Activated T-helper 1 cell treated with anti-CD3 and anti-CD28 coated beads, Interleukin-12 subunit alpha, Interleukin-12 subunit beta, Interleukin-2, Interleukin-4 antibody, amounts not matched to agents 30 ng/mL and 10 ng/mL and 1 ng/mL, durations not matched to agents 14 hours and 24 hours and 36 hours (primary cell): ENCODE data around the gene ELFN1. TPM values are rescaled to one million over a fixed set of nuclear protein-coding genes. Genes with fewer than 3 reads are reported as not detected.

ENCODE experiments used
- DNase-seq: peaks from one replicate; pipeline ENCODE4 v3.0.0; 2021; ENCODE audit warnings: low spot score
- H3K27ac Mint-ChIP-seq: one replicate; pipeline ENCODE4 v1.8.0; 2021; ENCODE audit warnings: mild to moderate bottlenecking, mixed read lengths
- H3K27me3 Mint-ChIP-seq: one replicate; pipeline ENCODE4 v1.8.0; 2022; ENCODE audit warnings: mild to moderate bottlenecking, moderate library complexity, mixed read lengths; ENCODE audit not compliant: insufficient read depth
- H3K36me3 Mint-ChIP-seq: one replicate; pipeline ENCODE4 v1.8.0; 2021; ENCODE audit warnings: low read depth, mixed read lengths
- H3K4me1 Mint-ChIP-seq: one replicate; pipeline ENCODE4 v1.8.0; 2021; ENCODE audit warnings: low read depth, mixed read lengths
- H3K4me3 Mint-ChIP-seq: one replicate; pipeline ENCODE4 v1.8.0; 2021; ENCODE audit warnings: mild to moderate bottlenecking, moderate library complexity, mixed read lengths
- H3K9me3 Mint-ChIP-seq: one replicate; pipeline ENCODE4 v1.8.0; 2021; ENCODE audit warnings: mixed read lengths
- intact Hi-C: fragments of 100-400 bp; cut with micrococcal nuclease; formaldehyde crosslinking; loops from one replicate; pipeline ENCODE4 v1.15.1; 2024
- total RNA-seq: library from RNA; stranded (reverse); gene quantifications from 2 replicates; pipeline ENCODE4 v1.2.3, GENCODE V29; 2022

ELFN1 gene
- total RNA-seq, 1 donor from 2014 or later, result not detected

- Mint-ChIP-seq H3K9me3 (peaks cover 6% of the 10 kb centered on the region), H3K4me3 (no peak overlapping the region), H3K27me3 (peaks cover 3% of the 10 kb centered on the region), H3K27ac (no peak overlapping the region), H3K4me1 (no peaks in the 10 kb centered on the region), H3K36me3 (no peaks in the 10 kb centered on the region)
- no peak for DNase-seq
- intact Hi-C loops, result no loop called here
Observed at GRCh38 chr7:1678081-1678543, 8.0 kb downstream of the ELFN1 start.

- H3K4me1 Mint-ChIP-seq, result no peaks in the 10 kb centered on the region
- H3K4me3 Mint-ChIP-seq, result no peak overlapping the region
- no peak for DNase-seq
- peaks cover 11% of the 10 kb centered on the region for H3K9me3 Mint-ChIP-seq
- no peaks in the 10 kb centered on the region for H3K36me3 Mint-ChIP-seq
- H3K27ac Mint-ChIP-seq, result no peak overlapping the region
- H3K27me3 Mint-ChIP-seq, result peaks cover 7% of the 10 kb centered on the region
- intact Hi-C loops, result no loop called here
Observed at GRCh38 chr7:1678571-1679325, 8.7 kb downstream of the ELFN1 start.

GRCh38 chr7:1679326-1679965 lies 9.4 kb downstream of the ELFN1 start:
- intact Hi-C loops, result no loop called here
- no peak overlapping the region for H3K27ac Mint-ChIP-seq
- no peaks in the 10 kb centered on the region for H3K4me1 Mint-ChIP-seq
- H3K9me3 Mint-ChIP-seq, result peaks cover 14% of the 10 kb centered on the region
- H3K27me3 Mint-ChIP-seq, result peaks cover 7% of the 10 kb centered on the region
- no peak for DNase-seq
- H3K4me3 Mint-ChIP-seq, result no peak overlapping the region
- no peaks in the 10 kb centered on the region for H3K36me3 Mint-ChIP-seq

GRCh38 chr7:1679966-1680730 lies 10.1 kb downstream of the ELFN1 start:
- DNase-seq, result no peak
- no peaks in the 10 kb centered on the region for H3K4me1 Mint-ChIP-seq
- no peak overlapping the region for H3K4me3 Mint-ChIP-seq
- no peaks in the 10 kb centered on the region for H3K36me3 Mint-ChIP-seq
- no peak overlapping the region for H3K27ac Mint-ChIP-seq
- peaks cover 7% of the 10 kb centered on the region for H3K27me3 Mint-ChIP-seq
- intact Hi-C loops, result no loop called here
- peaks cover 18% of the 10 kb centered on the region for H3K9me3 Mint-ChIP-seq

- no peaks in the 10 kb centered on the region for H3K4me1 Mint-ChIP-seq
Observed at GRCh38 chr7:1681581-1681980, 11.5 kb downstream of the ELFN1 start.

GRCh38 chr7:1685000-1685624 lies 15.0 kb downstream of the ELFN1 start:
- H3K27me3 Mint-ChIP-seq, result peaks cover 6% of the 10 kb centered on the region
- H3K4me3 Mint-ChIP-seq, result no peak overlapping the region
- no peak for DNase-seq
- no peaks in the 10 kb centered on the region for H3K4me1 Mint-ChIP-seq
- peaks cover 22% of the 10 kb centered on the region for H3K9me3 Mint-ChIP-seq
- intact Hi-C loops, result no loop called here
- H3K36me3 Mint-ChIP-seq, result no peaks in the 10 kb centered on the region
- no peak overlapping the region for H3K27ac Mint-ChIP-seq

More at GRCh38 chr7:1681581-1681980, 11.5 kb downstream of the ELFN1 start:
- intact Hi-C loops, result no loop called here
- no peak overlapping the region for H3K4me3 Mint-ChIP-seq
- peaks cover 22% of the 10 kb centered on the region for H3K9me3 Mint-ChIP-seq
- no peak for DNase-seq
- no peaks in the 10 kb centered on the region for H3K36me3 Mint-ChIP-seq
- peaks cover 7% of the 10 kb centered on the region for H3K27me3 Mint-ChIP-seq
- H3K27ac Mint-ChIP-seq, result no peak overlapping the region

GRCh38 chr7:1688542-1688941 lies 18.5 kb downstream of the ELFN1 start:
- Mint-ChIP-seq H3K27me3 (peaks cover 2% of the 10 kb centered on the region), H3K36me3 (no peaks in the 10 kb centered on the region), H3K4me1 (no peaks in the 10 kb centered on the region), H3K9me3 (peaks cover 11% of the 10 kb centered on the region), H3K4me3 (no peak overlapping the region), H3K27ac (no peak overlapping the region)
- intact Hi-C loops, result no loop called here
- DNase-seq, result no peak

GRCh38 chr7:1689311-1689710 lies 19.2 kb downstream of the ELFN1 start:
- H3K36me3 Mint-ChIP-seq, result no peaks in the 10 kb centered on the region
- peaks cover 2% of the 10 kb centered on the region for H3K27me3 Mint-ChIP-seq
- no peak overlapping the region for H3K27ac Mint-ChIP-seq
- intact Hi-C loops, result no loop called here
- no peak for DNase-seq
- no peak overlapping the region for H3K4me3 Mint-ChIP-seq
- no peaks in the 10 kb centered on the region for H3K4me1 Mint-ChIP-seq
- H3K9me3 Mint-ChIP-seq, result peaks cover 7% of the 10 kb centered on the region

GRCh38 chr7:1690359-1690958 lies 20.4 kb downstream of the ELFN1 start:
- intact Hi-C loops, result no loop called here
- Mint-ChIP-seq H3K27ac (no peak overlapping the region), H3K4me3 (no peak overlapping the region), H3K36me3 (no peaks in the 10 kb centered on the region), H3K9me3 (no peaks in the 10 kb centered on the region), H3K27me3 (peaks cover 2% of the 10 kb centered on the region), H3K4me1 (no peaks in the 10 kb centered on the region)
- no peak for DNase-seq

- intact Hi-C loops, result no loop called here
Observed at GRCh38 chr7:1691096-1691495, 21.0 kb downstream of the ELFN1 start.

GRCh38 chr7:1691601-1692514 lies 21.8 kb downstream of the ELFN1 start:
- Mint-ChIP-seq H3K4me3 (no peak overlapping the region), H3K27ac (no peak overlapping the region), H3K36me3 (no peaks in the 10 kb centered on the region), H3K27me3 (peaks cover 2% of the 10 kb centered on the region), H3K9me3 (no peaks in the 10 kb centered on the region), H3K4me1 (no peaks in the 10 kb centered on the region)
- intact Hi-C loops, result no loop called here
- DNase-seq, result no peak

More at GRCh38 chr7:1691096-1691495, 21.0 kb downstream of the ELFN1 start:
- Mint-ChIP-seq H3K4me3 (no peak overlapping the region), H3K36me3 (no peaks in the 10 kb centered on the region), H3K27me3 (peaks cover 2% of the 10 kb centered on the region), H3K9me3 (no peaks in the 10 kb centered on the region), H3K27ac (no peak overlapping the region), H3K4me1 (no peaks in the 10 kb centered on the region)
- no peak for DNase-seq
